Fibroblast of mammary gland (primary cell): ENCODE data around the gene IFITM1.

Source experiments
- DNase-seq: peaks from one replicate; pipeline ENCODE4 v3.0.0-alpha.2; 2010; ENCODE audit warnings: low read depth
- H3K4me3 ChIP-seq: 2 replicates; pipeline ENCODE4 v1.5.1; 2011; ENCODE audit warnings: low read depth, mild to moderate bottlenecking, low read length, moderate library complexity; ENCODE audit not compliant: control insufficient read depth
- CTCF ChIP-seq: conservative IDR thresholded peaks from 2 replicates; pipeline ENCODE4 v1.5.1; 2011; ENCODE audit warnings: low read depth, low read length, inconsistent platforms; ENCODE audit not compliant: control insufficient read depth, insufficient read depth

The IFITM1 gene

DNA sequence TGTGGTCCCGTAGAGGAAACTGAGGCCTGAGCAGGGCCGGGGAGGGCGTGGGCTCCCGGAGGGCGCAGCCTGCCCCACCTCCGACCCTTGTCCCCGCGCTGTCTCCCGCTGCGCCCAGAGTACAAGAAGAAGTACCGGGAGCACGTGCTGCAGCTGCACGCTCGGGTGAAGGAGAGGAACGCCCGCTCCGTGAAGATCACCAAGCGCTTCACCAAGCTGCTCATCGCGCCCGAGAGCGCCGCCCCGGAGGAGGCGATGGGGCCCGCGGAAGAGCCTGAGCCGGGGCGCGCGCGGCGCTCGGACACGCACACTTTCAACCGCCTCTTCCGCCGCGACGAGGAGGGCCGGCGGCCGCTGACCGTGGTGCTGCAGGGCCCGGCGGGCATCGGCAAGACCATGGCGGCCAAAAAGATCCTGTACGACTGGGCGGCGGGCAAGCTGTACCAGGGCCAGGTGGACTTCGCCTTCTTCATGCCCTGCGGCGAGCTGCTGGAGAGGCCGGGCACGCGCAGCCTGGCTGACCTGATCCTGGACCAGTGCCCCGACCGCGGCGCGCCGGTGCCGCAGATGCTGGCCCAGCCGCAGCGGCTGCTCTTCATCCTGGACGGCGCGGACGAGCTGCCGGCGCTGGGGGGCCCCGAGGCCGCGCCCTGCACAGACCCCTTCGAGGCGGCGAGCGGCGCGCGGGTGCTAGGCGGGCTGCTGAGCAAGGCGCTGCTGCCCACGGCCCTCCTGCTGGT lies 33.7 kb upstream of the IFITM1 start:
- DNase-seq = peak; percentile 9
- TF ChIP-seq CTCF = no peak
- no peak overlapping the region for H3K4me3 ChIP-seq

DNA sequence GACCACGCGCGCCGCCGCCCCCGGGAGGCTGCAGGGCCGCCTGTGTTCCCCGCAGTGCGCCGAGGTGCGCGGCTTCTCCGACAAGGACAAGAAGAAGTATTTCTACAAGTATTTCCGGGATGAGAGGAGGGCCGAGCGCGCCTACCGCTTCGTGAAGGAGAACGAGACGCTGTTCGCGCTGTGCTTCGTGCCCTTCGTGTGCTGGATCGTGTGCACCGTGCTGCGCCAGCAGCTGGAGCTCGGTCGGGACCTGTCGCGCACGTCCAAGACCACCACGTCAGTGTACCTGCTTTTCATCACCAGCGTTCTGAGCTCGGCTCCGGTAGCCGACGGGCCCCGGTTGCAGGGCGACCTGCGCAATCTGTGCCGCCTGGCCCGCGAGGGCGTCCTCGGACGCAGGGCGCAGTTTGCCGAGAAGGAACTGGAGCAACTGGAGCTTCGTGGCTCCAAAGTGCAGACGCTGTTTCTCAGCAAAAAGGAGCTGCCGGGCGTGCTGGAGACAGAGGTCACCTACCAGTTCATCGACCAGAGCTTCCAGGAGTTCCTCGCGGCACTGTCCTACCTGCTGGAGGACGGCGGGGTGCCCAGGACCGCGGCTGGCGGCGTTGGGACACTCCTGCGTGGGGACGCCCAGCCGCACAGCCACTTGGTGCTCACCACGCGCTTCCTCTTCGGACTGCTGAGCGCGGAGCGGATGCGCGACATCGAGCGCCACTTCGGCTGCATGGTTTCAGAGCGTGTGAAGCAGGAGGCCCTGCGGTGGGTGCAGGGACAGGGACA lies 32.9 kb upstream of the IFITM1 start:
- no peak overlapping the region for H3K4me3 ChIP-seq
- TF ChIP-seq CTCF = no peak

GRCh38 chr11:281486-282161 lies 32.2 kb upstream of the IFITM1 start:
- no peak overlapping the region for H3K4me3 ChIP-seq
- TF ChIP-seq CTCF = no peak
- no peak for DNase-seq

More for the DNA sequence above, 32.9 kb upstream of the IFITM1 start:
- no peak for DNase-seq

- TF ChIP-seq CTCF = no peak
- H3K4me3 ChIP-seq = no peak overlapping the region
- DNase-seq = no peak
Measured at GRCh38 chr11:282171-282570, 31.7 kb upstream of the IFITM1 start.

GRCh38 chr11:282630-283360 lies 31.0 kb upstream of the IFITM1 start:
- TF ChIP-seq CTCF = no peak
- no peak overlapping the region for H3K4me3 ChIP-seq
- DNase-seq = no peak

GRCh38 chr11:283405-284104 lies 30.3 kb upstream of the IFITM1 start:
- no peak for DNase-seq
- H3K4me3 ChIP-seq = no peak overlapping the region
- TF ChIP-seq CTCF = no peak
